HG03457 (cell line): ENCODE data around the gene HS2ST1.
"Not testable (repeated sequence)": the region's sequence is repeated elsewhere in the genome, so short reads cannot be mapped to it uniquely, and the experiment has no call there.

Source experiments
- ATAC-seq: cut with Tn5 transposase; IDR thresholded peaks from one replicate; pipeline ENCODE4 v1.9.1; 2021; ENCODE audit warnings: moderate number of reproducible peaks; ENCODE audit not compliant: unreplicated experiment

HS2ST1 gene

DNA sequence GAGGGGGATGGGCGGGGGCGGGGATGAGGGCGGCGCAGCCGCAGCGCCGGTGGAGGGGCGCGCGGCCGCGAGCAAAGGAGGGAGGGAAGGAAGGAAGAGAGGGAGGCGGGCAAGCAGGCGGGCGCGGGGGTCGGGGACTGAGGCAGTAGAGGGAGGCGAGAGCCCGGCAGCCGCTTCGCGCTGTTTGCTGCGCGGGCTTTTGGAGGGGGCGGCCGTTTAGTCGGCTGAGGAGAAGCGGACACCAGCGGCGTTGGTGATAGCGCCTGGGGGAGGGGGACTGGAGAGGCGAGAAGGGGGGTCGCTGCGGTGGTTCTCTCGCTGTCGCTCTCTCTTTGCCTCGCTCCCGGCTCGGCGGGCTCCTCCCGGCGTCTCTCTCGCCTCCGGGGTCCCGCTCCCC is at the start of gene HS2ST1:
TSS of gene HS2ST1 (plus strand) at position 35 of the 397 bp plus-strand sequence.
- no peak for ATAC-seq

DNA sequence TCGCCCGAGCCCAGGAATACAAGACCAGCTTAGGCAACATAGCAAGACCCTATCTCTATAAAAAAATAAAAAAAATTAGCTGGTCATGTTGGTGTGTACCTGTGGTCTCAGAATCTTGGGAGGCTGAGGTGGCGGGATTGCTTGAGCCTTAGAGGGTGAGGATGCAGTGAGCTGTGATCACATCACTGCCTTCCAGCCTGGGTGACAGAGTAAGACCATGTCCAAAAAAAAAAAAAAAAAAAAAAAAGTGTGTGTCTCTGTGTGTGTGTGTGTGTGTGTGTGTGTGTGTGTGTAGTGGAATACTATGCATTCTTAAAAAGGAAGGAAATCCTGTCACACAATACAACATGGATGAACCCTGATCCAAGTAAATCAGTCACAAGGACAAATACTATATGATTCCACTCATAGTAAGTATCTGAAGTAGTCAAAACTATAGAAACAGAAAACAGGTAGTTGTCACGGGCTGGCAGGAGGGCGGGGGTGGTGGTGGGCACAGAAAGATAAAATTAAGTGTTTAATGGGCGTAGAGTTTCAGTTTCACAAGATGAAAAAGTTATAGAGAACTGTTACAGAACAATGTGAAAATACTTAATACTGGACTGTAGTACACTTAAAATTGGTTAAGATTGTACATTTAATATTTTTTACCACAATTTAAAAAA is 48.3 kb upstream of the HS2ST1 start:
- ATAC-seq, result no peak

- ATAC-seq, result no peak
Observed at GRCh38 chr1:86866665-86867064, 47.8 kb upstream of the HS2ST1 start.

DNA sequence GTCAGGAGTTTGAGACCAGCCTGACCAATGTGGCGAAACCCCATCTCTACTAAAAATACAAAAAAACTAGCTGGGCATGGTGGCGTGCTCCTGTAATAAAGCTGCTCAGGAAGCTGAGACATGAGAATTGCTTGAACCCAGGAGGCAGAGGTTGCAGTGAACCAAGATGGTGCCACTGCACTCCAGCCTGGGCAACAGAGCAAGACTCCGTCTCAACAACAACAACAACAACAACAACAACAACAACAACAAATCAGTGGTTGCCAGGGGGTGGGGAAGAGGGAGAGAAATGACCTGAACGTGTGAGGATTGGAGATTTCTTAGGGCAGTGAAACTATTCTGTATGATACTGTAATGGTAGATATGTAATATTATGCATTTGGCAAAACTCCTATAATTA is 47.2 kb upstream of the HS2ST1 start:
- not testable (repeated sequence) for ATAC-seq

GRCh38 chr1:86868477-86868876 is 46.0 kb upstream of the HS2ST1 start:
- ATAC-seq, result no peak

GRCh38 chr1:86871001-86871400 is 43.4 kb upstream of the HS2ST1 start:
- no peak for ATAC-seq

DNA sequence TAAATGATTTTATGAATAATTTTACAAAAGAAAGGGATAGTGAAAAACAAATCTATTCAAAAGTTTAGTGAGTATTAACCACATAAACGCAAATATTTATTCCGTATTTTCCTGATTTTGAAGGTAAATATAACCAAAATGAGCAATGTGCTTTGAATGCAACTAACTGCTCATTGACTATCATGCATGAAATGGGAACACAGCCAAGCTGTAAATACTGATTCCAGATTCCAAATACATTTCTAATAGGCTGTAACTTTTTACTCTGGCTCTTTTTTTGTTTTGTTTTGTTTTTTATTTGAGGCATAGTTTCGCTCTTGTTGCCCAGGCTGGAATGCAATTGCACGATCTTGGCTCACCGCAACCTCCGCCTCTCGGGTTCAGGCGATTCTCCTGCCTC is 42.3 kb upstream of the HS2ST1 start:
- ATAC-seq, result no peak

DNA sequence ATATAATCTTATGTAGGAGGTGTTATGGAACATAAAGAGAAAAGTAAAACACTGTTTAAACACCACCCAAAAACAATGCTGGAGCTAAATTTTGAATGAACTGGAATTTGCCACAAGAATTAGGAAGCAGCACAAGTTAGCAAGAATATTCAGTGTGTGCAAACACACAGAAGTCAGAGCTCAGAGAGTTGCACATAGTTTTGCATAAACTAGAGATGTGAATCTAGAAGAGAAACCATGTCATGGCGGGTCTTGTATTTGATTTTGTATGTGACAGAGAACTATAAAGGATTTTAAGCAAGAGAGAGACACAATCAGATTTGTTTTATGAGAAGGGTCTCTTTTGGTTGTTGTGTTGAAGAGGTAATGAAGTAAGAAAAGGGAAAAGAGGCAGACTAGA is 38.7 kb upstream of the HS2ST1 start:
- ATAC-seq, result no peak

DNA sequence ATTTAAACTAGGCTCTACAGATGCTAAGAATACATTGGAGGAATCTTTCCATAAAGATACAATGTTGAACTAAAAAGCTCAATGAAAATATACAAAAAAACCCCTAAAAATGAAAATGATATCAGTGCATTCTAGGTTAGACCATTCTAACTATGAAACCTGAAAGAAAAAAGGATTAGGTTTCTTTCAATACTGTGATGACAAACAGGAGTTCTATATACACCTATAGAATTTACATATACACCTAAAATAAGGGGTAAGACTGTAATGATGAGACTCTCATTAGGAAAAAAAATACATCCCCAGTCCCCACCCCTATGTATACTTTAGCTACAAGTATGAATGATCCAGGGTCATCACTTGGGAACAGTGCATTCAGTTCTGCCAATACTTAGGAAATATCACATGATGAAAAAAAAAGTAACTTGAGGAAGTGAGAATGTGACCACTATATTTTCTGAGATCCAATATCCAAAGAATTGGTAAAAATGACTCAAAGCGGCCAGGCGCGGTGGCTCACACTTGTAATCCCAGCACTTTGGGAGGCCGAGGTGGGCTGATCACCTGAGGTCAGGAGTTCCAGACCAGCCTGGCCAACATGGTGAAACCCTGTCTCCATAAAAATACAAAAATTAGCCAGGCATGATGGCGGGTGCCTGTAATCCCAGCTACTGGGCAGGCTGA is 26.8 kb upstream of the HS2ST1 start:
- ATAC-seq, result no peak

DNA sequence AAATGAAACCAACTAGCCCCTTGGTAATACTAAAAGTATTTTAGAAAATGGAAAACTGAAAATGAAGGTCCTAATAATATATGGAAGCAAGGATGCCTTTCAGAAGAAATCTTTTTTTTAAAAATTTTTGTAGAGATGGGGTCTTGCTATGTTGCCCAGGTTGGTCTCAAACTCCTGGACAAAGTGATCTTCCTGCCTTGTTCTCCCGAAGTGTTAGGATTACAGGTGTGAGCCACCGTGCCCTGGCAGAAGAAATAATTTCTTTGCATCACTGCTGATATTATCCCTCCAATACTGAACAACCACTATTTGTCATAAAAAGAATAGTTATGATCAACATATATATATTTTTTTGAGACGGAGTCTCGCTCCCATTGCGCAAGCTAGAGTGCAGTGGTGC is 26.1 kb upstream of the HS2ST1 start:
- no peak for ATAC-seq

- not testable (repeated sequence) for ATAC-seq
Observed at GRCh38 chr1:86899401-86899800, 15.0 kb upstream of the HS2ST1 start.

- no peak for ATAC-seq
Observed at GRCh38 chr1:86905875-86906274, 8.6 kb upstream of the HS2ST1 start.

- ATAC-seq, result no peak
Observed at GRCh38 chr1:86906419-86906818, 8.0 kb upstream of the HS2ST1 start.

- ATAC-seq, result no peak
Observed at GRCh38 chr1:86912281-86912900, 2.0 kb upstream of the HS2ST1 start.

DNA sequence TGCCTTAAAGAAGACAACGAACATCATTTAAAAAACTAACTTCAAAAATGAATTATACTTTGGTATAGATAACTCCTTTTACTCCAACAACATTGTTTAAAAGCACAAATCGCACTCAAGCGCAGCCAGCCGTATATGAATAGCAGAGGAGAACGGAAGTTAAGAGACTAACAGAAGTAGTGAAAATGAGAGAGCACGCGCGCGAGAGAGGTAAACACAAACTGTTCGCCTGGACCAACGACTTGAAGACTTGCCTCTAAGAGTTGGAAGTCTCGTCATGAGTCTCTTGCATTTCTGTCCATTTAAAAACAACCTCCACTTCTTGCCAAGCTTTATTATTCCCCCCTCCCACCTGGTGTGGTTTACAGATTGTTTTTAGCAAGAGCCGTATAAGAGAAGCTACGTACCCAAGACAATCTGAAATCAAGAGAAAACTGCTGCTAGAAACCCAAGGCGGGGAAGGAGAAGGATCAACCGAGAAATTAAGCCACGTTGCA is 988 bp upstream of the HS2ST1 start:
- ATAC-seq, result no peak

GRCh38 chr1:86913896-86914600 is 387 bp upstream of the HS2ST1 start, which contains the start of gene SELENOF:
SELENOF (minus strand) TSS chr1:86914126; CDS start chr1:86914111, 15 bp downstream.
- ATAC-seq, result peak; percentile 78

DNA sequence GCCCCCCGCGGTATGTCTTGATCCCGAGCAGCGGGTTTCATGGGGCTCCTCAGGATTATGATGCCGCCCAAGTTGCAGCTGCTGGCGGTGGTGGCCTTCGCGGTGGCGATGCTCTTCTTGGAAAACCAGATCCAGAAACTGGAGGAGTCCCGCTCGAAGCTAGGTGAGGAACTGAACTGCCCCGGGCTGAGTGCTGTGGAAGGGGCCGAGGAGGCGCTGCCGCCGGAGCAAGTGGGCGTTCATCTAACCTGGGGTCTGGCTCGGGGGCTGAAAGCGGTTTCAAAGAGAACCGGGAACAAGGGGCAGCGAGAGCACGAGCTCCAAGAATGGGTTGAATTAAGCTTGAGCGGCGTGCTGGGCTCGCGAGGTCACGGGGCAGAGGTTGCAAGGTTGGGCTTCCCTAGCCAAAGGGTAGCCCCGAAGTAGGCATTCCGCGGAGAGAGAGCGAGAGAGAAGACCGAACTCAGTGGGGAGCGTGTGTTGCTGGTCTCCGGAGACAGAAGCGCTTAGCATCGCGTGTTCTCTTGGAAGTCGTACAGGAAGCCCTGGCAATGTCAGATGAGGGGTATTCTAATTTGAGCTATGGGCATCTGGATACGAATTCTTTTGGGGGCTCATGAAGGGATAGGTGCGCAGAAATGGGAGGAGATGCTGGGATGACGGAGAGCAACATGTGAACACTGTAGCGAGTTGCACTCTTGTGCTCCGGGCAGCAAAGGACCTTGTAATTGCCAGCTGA is 732 bp downstream of the HS2ST1 start:
- no peak for ATAC-seq

- no peak for ATAC-seq
Observed at GRCh38 chr1:86915737-86916235, 1.4 kb downstream of the HS2ST1 start.

DNA sequence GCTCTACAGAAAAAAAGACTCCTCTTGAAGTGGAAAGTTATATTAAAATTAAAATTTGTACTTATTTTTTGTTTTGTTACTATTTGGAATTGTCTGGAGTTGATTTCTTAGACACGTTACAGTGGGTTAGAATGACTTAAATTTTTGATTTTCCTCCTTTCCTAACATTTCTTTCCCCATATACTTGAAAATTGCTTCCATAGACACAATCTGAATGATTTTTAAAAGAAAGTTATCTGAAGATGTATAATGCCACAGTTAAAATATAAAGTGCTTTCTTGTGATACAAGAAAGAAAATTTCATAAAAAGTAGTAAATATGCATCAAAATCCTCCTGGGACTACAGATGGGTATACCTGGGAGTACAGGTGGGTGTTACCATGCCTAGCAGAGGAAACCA is 2.3 kb downstream of the HS2ST1 start:
- ATAC-seq, result no peak

GRCh38 chr1:86922445-86922844 is 8.0 kb downstream of the HS2ST1 start:
- no peak for ATAC-seq
